MCF 10A (cell line): ENCODE data around the gene CFHR5. TPM values are rescaled to one million over a fixed set of nuclear protein-coding genes. Genes with fewer than 3 reads are reported as not detected.

Source experiments
- BruUV-seq: library from RNA; stranded (reverse); fragments of 400-500 nt; replicated peaks from 2 replicates; lab custom pipeline; 2021; lab: Mats Ljungman, UMichigan
- CTCF ChIA-PET: fragments of 300-600 bp; sonication (Branson Sonifier 250); formaldehyde crosslinking; extraction: SDS; loops from one replicate; lab custom pipeline; 2021; ENCODE audit warnings: antibody characterized with exemption, inconsistent platforms; lab: Yijun Ruan, JAX
- POLR2A ChIA-PET: fragments of 300-600, 350-650 bp; sonication (Branson Sonifier 250); formaldehyde crosslinking; extraction: SDS; loops from one replicate; lab custom pipeline; 2020; ENCODE audit warnings: antibody characterized with exemption, inconsistent platforms; lab: Yijun Ruan, JAX
- DNase-seq: peaks from one replicate; pipeline ENCODE4 v3.0.0-alpha.2; 2018; ENCODE audit not compliant: unreplicated experiment
- H3K27ac Mint-ChIP-seq: one replicate; pipeline ENCODE4 v1.8.0; 2022; ENCODE audit warnings: mild to moderate bottlenecking, low read depth, mixed read lengths; ENCODE audit not compliant: unreplicated experiment
- H3K27me3 Mint-ChIP-seq: one replicate; pipeline ENCODE4 v1.8.0; 2022; ENCODE audit warnings: mixed read lengths; ENCODE audit not compliant: insufficient read depth, unreplicated experiment
- H3K36me3 Mint-ChIP-seq: one replicate; pipeline ENCODE4 v1.8.0; 2022; ENCODE audit warnings: mild to moderate bottlenecking, moderate library complexity, mixed read lengths; ENCODE audit not compliant: insufficient read depth, unreplicated experiment
- H3K4me1 Mint-ChIP-seq: one replicate; pipeline ENCODE4 v1.8.0; 2022; ENCODE audit warnings: mixed read lengths; ENCODE audit not compliant: insufficient read depth, unreplicated experiment
- H3K4me3 Mint-ChIP-seq: one replicate; pipeline ENCODE4 v1.8.0; 2022; ENCODE audit warnings: mild to moderate bottlenecking, moderate library complexity, mixed read lengths; ENCODE audit not compliant: unreplicated experiment
- H3K9me3 Mint-ChIP-seq: one replicate; pipeline ENCODE4 v1.8.0; 2022; ENCODE audit warnings: mixed read lengths; ENCODE audit not compliant: unreplicated experiment
- CTCF ChIP-seq: fragments of 200-600 bp; IDR thresholded peaks from one replicate; pipeline ENCODE4 v1.8.0; 2022; ENCODE audit warnings: antibody characterized with exemption, mild to moderate bottlenecking; ENCODE audit not compliant: unreplicated experiment
- intact Hi-C: fragments of 100-400 bp; cut with micrococcal nuclease; formaldehyde crosslinking; loops from 2 replicates; pipeline ENCODE4 v1.14.1; 2022
- total RNA-seq: library from RNA; stranded (reverse); gene quantifications from 2 replicates; pipeline ENCODE4 v1.2.3, GENCODE V29; 2022

Gene CFHR5
- total RNA-seq, 1 experiment from 2014 or later: not detected

GRCh38 chr1:196951711-196952394, 25.5 kb upstream of the CFHR5 start:
- Mint-ChIP-seq H3K36me3 (no peaks in the 10 kb centered on the region), H3K4me3 (no peak overlapping the region), H3K9me3 (peaks cover 8% of the 10 kb centered on the region), H3K27me3 (no peaks in the 10 kb centered on the region), H3K4me1 (no peaks in the 10 kb centered on the region), H3K27ac (no peak overlapping the region)
- ChIA-PET POLR2A (no interaction called here), CTCF (interaction anchor here (1.2 to 1.5 kb wide), 2 partner anchors 10 to 179 kb away, joined by 3 read pairs; no protein-coding TSS in a partner anchor)
- no TSS peak for BruUV-seq
- no peak for DNase-seq
- intact Hi-C loops: no loop called here
- TF ChIP-seq CTCF: no peak

- POLR2A ChIA-PET: no interaction called here
- intact Hi-C loops: no loop called here
Observed at GRCh38 chr1:196954778-196955177, 22.6 kb upstream of the CFHR5 start.

GRCh38 chr1:196955926-196956325, 21.4 kb upstream of the CFHR5 start:
- BruUV-seq: no TSS peak
- Mint-ChIP-seq H3K9me3 (peaks cover 8% of the 10 kb centered on the region), H3K27ac (no peak overlapping the region), H3K4me3 (no peak overlapping the region), H3K4me1 (no peaks in the 10 kb centered on the region), H3K27me3 (no peaks in the 10 kb centered on the region), H3K36me3 (no peaks in the 10 kb centered on the region)
- DNase-seq: no peak
- no peak for TF ChIP-seq CTCF
- intact Hi-C loops: no loop called here
- CTCF ChIA-PET: no interaction called here
- POLR2A ChIA-PET: no interaction called here

More at GRCh38 chr1:196954778-196955177, 22.6 kb upstream of the CFHR5 start:
- Mint-ChIP-seq H3K27ac (no peak overlapping the region), H3K4me3 (no peak overlapping the region), H3K27me3 (no peaks in the 10 kb centered on the region), H3K4me1 (no peaks in the 10 kb centered on the region), H3K36me3 (no peaks in the 10 kb centered on the region), H3K9me3 (peaks cover 8% of the 10 kb centered on the region)
- no peak for DNase-seq
- no TSS peak for BruUV-seq
- no peak for TF ChIP-seq CTCF
- CTCF ChIA-PET: interaction anchor here (0.5 to 0.6 kb wide), 2 partner anchors 83 to 211 kb away, joined by 3 read pairs; no protein-coding TSS in a partner anchor

GRCh38 chr1:196960854-196961253, 16.5 kb upstream of the CFHR5 start:
- Mint-ChIP-seq H3K4me3 (no peak overlapping the region), H3K4me1 (no peaks in the 10 kb centered on the region), H3K27me3 (no peaks in the 10 kb centered on the region), H3K27ac (no peak overlapping the region), H3K9me3 (no peaks in the 10 kb centered on the region), H3K36me3 (no peaks in the 10 kb centered on the region)
- CTCF ChIA-PET: interaction anchor here (0.5 kb wide), 1 partner anchor 238 kb away, joined by 3 read pairs; no protein-coding TSS in a partner anchor
- no peak for DNase-seq
- intact Hi-C loops: no loop called here
- no TSS peak for BruUV-seq
- no peak for TF ChIP-seq CTCF
- POLR2A ChIA-PET: no interaction called here
